GM20431 (cell line): Measurements from ENCODE around the gene ATXN7L1.
"Not testable (repeated sequence)": the region's sequence is repeated elsewhere in the genome, so short reads cannot be mapped to it uniquely, and the experiment has no call there.

Experiments
- in situ Hi-C: fragments of 300-500 bp; cut with MseI, MboI; formaldehyde crosslinking; loops from one replicate; pipeline ENCODE4 v1.15.0; 2020; ENCODE audit warnings: low sequenced_read_pairs; ENCODE audit not compliant: unreplicated experiment

ATXN7L1 gene

DNA sequence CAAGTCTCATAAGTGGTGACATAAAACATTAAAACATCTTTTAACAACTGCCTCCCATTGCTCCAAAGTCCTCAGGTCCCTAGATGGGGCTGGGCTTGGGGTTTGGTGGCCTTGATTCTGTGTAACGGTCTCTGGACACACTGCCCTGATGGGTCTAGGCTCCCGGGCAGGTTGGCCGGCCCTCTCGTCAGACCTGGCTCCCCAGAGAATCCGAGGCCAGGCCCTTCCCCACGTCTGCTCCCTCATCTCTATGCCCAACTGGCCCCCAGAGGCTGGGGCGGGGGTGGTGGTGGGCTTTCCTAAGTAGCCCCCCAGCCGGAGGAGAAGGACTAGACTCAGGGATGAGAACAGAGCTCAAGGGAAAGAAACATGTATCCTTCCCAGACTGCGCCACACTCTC is 263.6 kb downstream of the ATXN7L1 start:
- in situ Hi-C loops: no loop called here

DNA sequence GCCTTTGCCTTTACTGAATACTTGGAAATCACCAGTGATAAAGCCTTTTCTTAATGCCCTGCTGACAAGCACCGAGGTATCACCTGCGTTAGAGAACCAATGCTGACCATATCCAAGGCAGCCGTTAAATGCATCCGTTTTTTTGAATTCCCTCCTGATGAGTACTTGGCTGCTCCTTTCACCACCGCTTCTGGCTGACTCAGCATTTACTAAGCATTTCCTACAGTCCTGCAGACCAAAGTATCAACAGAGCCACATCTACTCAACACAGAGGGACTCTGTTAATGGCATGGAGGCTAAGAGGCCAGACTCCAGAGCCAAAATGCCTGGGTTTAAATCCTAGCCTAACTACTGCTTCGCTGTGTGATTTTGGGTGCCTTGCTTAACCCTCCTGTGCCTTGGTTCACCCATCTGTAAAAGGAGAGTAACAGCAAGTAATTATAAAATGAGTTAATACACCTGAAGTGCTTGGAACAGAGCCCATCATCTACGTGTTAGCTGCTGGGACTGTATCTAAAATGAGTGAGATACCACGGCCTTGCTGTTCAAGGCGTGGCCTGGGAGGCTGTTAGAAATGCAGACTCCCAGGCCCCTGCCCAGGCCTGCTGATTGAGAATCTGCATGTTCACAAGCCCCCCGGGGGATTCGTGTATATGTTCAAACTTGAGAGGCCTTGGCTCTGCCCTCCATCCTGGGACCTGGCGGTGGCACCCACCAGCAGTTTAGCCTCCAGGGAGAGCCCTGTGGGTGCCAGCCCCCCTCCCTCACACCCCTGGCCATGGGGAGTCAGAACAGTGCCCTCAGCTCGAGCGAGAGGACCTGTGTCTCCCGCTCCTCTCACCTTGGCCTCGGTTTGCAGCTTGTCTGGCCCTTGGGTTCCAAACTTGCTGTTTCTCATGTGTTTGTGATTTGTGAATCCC is 264.3 kb downstream of the ATXN7L1 start:
- in situ Hi-C loops: no loop called here

DNA sequence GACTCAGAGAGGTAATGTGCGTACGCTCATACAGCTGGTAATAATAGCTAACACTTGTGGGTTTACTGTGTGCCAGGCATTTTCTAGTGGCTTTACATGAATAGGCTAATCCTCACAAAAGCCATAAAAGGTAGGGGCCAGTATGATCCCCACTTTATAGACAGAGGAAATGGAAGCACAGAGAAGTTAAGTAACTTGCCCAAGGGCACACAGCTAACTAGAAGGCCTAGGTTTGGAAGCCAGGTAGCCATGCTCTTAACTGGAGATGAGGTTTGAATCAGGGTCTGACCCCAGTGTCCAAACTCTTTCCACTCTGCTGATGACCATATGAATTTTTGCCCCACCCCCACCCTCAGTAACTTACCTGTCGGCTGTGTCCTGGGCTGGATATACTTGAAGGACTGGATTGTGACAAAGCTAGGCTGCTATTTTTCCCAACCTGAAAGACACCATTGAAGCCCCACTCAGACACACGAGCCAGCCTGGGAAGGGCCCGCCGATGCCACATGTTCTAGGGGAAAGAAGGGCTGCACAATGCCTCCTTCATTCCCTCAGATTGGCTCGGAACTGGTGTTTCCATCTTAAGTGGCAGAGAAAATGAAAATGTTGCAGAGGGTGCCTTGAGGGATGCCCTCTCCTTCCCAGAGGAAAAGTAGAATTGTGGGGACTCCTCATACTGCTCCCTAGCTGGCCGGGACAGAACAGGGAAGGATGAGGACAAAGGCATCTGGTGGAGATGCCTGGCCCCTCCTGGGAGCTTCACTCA is 266.1 kb downstream of the ATXN7L1 start:
- in situ Hi-C loops: no loop called here

DNA sequence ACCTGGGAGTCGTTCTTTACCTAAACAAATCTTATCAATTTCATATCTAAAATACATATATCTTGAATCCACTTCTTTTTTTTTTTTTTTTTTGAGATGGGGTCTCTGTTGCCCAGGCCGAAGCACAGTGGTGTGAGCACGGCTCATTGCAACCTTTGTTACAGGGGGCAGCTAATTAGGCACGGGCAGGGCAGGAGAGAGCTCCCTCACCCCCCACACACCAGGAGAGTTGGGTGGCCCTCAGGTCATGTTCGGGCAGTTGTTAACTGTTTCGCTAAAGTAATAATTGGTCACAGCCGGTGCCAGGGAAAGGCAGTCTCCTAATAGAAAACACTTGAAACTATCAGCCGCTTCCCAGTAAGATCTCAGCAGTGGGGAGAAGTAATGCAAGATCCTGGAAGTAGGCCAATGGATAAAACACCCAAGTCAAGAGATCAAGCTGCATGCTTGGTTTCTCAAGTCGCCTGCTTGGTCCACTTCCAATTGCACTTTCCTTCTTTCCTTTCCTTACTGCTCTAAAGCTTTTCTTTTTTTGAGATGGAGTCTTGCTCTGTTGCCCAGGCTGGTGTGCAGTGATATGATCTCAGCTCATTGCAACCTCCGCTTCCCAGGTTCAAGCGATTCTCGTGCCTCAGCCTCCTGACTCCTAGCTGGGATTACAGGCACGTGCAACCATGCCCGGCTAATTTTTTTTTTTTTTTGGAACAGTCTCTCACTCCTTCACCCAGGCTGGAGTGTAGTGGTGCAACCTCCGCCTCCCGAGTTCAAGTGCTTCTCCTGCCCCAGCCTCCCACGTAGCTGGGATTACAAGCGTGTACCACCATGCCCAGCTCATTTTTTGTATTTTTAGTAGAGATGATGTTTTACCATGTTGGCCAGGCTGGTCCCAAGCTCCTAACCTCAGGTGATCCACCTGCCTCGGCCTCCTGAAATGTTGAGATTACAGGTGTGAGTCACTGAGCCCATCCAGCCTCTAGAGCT is 273.8 kb downstream of the ATXN7L1 start:
- in situ Hi-C loops: no loop called here

DNA sequence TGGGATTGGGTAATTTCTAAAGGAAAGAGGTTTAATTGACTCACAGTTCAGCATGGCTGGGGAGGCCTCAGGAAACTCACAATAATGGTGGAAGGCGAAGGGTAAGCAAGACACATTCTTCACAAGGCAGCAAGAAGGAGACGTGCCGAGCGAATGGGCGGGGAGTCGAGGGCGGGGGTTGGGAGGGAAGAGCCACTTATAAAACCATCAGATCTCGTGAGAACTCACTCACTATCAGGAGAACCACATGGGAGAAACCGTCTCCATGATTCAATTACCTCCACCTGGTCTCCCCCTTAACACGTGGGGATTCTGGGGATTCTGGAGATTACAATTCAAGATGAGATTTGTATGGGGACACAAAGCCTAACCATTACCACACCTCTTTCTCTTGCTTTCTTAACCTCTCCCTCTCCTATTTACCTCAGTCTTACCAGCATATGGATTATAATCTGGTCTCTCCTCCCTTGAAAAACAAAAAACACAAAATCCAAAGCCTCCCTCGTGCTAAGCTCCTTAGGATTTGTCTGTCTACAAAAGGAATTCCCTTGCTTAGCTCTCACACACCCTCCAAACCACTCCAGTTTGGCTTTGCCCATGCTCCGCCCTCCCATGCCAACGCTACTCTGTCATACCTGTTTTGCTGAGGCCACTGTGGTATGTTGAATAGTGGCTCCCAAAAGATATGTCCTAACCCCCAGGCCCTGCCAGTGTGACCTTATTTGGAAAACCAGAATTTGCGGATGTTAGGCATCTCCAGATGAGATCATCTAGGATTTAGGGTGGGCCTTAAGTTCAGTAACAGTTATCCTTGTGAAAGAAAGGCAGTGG is 275.5 kb downstream of the ATXN7L1 start:
- in situ Hi-C loops: no loop called here

DNA sequence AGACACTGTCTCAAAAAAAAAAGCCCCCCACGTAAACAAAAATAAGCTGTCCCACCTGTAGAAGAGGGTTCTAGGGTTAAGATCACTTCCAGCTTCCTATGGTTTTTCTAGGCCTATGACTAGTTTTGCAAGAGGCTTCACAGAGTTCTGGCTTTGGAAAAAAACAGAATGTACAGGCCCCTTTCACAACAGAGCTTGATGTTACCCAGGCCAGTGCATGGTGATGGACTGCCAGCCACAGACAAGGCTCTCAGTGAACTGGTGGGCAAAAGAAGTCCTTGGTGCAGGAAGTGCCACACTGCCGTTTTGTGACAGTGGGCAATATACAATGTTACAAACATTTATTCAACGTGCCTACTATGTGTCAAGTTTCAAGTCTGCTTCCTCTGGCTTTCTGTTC is 276.8 kb downstream of the ATXN7L1 start:
- in situ Hi-C loops: no loop called here

DNA sequence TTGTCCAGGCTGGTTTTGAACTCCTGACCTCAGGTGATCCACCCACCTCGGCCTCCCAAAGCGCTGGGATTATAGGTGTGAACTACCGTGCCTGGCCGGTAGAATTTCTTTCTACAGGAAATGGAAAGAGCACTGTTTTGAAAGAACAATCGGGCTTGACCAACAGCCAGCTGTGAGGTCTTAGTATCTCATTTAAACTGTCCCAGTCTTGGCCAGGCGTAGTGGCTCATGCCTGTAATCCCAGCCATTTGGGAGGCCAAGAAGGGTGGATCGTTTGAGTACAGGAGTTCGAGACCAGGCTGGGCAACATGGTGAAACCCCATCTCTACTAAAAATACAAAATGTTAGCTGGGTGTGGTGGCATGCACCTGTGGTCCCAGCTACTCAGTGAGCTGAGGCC is 277.3 kb downstream of the ATXN7L1 start:
- in situ Hi-C loops: not testable (repeated sequence)

DNA sequence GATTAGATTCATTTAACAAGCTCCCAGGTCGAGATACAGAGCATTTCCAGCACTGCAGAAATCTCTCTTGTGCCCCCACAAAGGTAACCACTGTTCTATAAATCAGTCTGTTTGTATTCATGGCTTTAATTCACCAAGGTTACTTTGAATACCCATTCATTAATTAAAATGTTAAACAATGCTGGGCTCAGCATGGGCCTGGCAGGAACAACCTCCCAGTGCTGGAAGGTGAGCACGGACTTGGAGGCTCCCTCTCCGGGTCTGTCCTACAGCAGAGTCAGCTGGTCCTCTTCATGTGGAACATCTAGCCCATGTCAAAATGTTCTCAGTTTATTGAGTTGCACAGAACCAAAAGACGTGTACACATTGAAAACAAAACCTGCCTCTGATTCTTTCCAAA is 279.5 kb downstream of the ATXN7L1 start:
- in situ Hi-C loops: no loop called here

DNA sequence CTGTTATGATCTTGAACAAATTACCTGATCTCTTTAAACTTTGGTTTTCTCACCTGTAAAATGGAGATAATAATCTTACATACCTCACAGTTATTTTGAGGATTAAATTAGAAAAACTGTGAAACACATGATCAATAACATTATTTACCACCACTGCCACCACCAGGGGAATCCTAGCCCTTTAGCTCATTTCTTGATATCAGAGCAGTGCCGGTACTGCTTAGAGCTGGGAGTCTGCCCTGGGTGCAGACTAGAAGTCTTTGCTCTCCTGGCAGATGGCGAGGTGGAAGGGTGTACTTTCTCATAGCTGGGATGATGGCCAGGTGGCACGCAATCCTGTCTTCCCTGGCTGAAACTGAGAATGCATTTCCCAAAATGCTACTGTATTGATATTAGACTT is 282.4 kb downstream of the ATXN7L1 start:
- in situ Hi-C loops: no loop called here

DNA sequence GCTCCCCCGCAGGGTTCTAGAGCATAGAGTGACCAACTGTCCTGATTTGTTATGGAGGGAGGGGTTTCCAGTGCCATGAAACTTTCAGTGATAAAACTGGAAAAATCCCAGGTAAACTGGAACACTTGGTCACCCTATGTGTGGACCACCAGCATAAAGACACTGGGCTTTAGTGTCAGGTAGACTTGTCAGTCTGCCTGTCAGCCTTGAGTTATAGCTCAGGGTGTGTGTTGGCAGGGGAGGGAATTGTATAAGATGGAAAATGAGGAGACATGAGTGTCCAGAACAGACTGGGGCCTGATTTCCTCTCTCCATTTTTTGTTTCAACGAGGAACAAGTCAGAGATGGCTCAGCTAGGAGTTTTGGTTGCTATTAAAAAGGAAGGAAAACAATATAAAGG is 284.9 kb downstream of the ATXN7L1 start:
- in situ Hi-C loops: no loop called here

DNA sequence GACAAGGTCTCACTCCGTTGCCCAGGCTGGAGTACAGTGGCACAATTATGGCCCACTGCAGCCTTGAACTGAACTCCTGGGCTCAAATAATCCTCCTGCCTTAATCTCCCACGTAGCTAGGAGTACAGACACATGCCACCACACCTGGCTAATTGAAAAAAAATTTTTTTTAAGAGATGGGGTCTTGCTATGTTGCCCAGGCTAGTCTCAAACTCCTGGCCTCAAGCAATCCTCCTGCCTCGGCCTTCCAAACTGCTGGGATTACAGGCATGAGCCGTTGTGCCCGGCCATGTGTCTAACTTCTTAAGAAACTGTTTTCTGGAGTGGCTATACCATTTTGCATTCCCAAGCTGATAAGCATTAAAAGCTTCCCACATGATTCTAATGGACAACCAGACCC is 285.6 kb downstream of the ATXN7L1 start:
- in situ Hi-C loops: no loop called here

DNA sequence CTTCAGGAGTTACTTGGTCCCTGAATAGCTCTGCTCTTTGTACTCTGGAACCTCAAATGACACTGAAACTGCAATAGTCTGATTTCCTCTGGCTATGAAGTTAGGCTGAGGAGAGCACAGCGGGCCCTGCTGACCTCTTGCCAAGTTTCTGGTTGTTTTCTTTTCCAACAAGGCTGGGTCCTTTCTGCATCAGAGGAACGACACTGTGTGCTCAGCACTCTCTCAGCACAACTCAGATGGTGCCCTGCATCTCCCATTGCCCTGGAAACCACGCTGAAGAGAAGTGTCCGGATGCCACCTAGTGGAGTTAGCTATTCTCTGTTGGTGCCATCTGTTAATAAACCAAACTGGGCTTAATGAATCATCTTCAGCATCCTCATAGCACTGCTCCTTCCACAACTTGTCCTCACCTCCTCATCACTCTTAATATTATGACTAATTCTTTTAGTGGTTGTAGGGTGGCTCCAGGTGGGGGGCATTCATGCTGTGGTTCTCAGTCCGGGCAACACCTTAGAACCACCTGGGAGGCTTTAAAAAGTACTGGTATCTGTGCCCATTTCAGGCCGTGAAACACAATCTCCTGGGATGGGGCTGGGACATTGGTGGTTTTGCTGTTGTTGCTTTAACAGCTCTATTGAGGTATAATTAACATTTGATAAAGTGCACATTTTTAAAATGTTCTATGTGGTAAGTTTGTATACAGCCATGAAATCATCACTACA is 286.9 kb downstream of the ATXN7L1 start:
- in situ Hi-C loops: no loop called here

DNA sequence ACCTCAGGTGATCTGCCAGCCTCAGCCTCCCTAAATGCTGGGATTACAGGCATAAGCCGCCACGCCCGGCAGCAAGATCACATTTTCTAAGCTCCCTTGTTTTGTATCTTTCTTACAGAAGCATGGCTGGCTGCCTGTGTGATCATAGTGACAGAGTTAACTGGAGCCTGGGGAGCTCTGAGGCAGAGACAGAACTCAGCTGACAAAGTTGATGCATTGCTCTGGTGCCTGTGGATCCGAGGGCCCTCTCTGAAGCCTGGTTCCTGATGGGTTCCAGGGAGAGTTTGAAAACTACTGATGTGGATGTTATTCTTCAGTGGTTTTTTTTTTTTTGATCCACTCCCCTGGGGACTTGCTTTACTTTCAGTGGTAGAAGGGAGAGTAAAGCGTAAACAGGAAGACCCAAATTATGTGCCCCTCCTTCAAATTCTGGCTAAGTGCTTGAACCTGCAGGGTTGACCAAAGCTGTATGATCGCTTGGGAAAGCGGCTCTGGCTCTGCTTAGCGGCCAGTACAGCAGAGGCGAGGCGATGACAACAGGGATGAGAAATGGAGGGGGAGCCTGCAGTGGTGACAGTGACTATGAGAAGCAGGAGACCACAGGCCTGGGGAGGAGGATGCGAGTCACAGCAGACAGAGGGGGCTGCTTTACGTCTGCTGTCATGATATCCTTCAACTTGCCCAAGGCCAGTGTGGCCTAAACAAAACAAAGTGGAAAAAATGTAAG is 288.3 kb downstream of the ATXN7L1 start:
- in situ Hi-C loops: no loop called here

DNA sequence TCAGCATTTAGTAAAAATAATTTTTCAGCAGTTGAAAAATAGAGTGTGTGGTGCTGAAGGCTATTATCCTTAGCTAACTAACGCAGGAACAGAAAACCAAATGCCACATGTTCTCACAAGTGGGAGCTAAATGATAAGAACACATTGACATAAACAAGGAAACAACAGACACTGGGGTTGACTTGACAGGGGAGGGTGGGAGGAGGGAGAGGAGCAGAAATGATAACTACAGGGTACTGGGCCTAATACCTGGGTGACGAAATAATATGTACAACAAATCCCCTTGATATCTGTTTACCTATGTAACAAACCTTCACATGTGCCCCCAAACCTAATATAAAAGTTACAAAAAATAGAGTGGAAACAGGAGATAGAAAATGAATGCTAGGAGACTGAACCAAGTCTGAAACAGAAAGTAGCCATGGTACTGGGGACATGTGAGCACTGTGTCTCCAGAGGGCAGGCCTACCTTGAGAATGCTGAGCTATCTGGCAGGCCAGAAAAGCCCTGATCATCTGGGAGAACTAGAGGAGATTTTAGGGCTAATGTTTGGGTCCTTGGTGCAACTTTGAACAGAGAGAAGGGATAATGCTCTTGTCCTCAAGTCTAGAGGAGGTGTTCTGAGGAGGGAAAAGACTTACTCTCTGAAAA is 290.4 kb downstream of the ATXN7L1 start:
- in situ Hi-C loops: no loop called here

DNA sequence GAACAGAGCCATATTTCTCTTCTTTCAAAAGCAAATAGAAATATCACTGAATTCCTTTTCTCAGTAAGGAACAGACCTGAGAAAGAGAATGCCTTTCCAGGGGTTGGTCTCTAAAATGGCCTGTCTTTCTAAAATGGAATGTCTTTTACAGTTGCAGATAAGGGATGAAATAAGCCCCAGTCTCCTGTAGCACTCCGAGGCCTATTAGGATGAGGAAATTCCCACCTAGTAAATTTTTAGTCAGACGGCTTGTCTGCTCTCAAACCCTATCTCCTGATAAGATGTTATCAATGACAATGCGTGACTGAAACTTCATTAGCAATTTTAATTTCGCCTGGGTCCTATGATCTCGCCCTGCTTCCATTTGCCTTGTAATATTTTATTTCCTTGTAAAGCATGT is 292.2 kb downstream of the ATXN7L1 start:
- in situ Hi-C loops: no loop called here

DNA sequence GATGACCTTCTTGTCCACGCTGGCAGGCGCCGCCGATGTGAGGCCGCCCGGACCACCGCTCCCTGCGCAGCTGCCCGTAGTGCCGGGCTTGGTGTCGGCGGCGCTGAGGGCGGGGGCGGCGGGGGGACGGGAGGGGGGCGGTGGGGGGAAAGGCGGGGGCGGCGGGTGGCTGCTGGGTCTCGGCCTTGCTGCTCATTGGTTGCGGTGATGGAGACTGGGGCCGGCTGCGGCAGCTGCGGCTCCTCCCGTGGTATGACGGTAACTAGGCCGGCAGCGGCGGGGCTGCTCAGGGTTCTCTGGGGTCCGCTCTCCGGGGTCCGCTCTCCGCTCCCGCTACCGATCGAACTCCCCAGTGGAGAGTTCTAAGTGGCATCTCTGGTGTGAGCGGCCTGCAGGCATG is 293.3 kb downstream of the ATXN7L1 start:
- in situ Hi-C loops: no loop called here

DNA sequence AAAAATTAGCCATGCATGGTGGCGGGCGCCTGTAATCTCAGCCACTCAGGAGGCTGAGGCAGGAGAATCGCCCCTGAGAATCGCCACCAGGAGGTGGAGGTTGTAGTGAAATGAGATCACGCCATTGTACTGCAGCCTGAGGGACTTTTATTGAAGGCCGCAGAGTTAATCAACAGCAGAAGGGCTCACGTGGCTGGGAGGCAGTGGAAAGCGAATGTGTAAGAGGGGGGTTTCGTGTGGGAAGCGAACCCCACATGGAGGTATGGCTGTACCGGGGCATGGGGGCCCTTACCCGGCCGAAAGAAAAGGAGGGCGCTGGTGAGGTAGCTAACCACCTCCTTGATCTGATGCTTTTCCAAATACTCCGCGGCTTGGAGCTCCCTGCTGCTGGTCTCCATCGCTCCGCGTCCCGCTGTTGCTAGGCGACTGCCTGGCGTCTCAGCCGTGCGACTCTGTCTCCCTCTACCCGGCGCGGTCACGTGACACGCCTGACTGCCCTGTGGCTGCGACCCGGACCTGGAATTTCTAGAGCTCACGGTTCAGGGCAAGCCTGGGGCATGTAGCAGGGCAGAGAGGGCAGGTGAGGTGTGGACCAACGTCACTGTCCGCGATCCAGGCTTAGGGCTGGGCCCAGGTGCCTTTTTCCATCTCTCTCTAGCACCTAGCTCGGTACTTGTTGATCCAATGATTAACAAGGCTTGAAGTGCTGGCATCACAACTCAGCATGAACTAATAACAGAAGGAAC is 295.2 kb downstream of the ATXN7L1 start, which contains the start of gene EFCAB10:
TSS of gene EFCAB10 (minus strand) at position 428 of the 746 bp plus-strand sequence. CDS start at position 398, 30 bp downstream.
- in situ Hi-C loops: no loop called here
